Measurements from ENCODE around the gene PYGL. TPM values are rescaled to one million over a fixed set of nuclear protein-coding genes. Genes with fewer than 3 reads are reported as not detected.

PYGL gene
- total RNA-seq, 1 donor from 2014 or later, result 65.6 TPM

DNA sequence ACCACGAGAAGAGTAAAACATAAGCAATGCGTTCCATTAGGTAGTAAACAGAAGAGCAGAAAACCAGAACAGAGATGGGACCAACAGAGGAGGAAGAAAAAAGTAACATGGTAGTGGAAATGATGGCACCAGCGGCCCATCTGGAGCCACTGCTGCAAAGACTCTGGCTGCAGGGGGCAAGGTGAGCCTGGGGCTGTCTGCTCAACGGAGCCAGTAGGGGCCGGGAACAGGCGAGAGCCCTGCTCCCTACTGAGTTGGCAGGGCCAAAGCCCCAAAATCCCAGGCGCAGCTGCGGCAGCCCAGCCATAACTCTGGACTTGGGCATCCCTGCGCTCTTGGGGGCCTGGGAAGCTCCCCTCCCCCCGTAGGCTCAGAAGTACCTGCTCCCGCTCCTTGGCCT is 28.5 kb upstream of the PYGL start:
- TF ChIP-seq CTCF (IDR thresholded peaks at IDR 0.05), result no peak
- Histone ChIP-seq H3K27me3 (ENCODE audit: low read depth) (no peaks in the 10 kb centered on the region), H3K36me3 (no peaks in the 10 kb centered on the region), H3K4me3 (no peak overlapping the region), H3K27ac (no peak overlapping the region), H3K4me1 (no peaks in the 10 kb centered on the region), H3K9me3 (no peaks in the 10 kb centered on the region)
- ATAC-seq, result no peak
- no peak for DNase-seq
- intact Hi-C loops (cut with DNase I), result no loop called here

DNA sequence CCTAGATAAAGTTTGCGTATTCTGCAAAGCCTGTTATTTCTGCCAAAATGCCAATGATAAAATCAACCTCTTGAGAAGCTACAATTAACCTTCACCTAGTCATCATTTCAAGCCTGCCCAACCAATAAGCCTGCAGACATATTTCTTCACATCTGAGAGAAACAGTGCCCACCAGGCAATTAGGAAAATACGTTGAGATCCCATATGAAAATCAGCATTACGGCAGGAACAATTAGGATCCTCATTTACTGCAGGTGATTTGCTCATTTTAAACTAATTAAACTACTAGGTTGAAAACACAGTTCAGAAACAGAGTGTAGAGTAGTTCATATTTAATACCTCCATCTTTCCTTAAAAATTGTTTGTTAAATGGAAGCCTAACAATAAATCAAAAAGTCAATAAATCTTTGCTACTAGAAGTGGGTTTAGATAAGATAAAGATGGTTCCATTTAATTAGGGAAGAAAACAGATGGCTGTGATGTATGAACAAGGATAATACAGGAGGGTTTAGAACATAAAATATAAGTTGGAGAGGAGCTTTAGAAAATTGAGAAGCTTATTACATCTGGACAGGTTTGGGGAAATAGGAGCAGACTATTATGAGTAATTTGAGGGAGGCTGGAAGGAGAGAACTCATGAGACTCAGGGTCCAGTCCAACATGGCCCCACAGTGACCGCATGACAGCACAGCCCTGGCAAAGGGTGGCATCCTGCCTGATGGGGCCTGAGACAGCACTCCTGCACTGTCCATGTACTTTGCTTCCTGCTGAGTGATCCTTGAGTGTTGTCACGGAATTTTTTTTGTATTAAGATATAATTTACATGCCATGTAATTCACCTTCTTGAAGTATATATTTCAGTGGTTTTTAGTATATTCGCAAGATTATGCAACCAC is 26.9 kb upstream of the PYGL start:
- no peaks in the 10 kb centered on the region for H3K4me1 ChIP-seq
- intact Hi-C loops (cut with DNase I), result no loop called here
- no peaks in the 10 kb centered on the region for H3K9me3 ChIP-seq
- H3K4me3 ChIP-seq, result no peak overlapping the region
- TF ChIP-seq CTCF (IDR thresholded peaks at IDR 0.05), result no peak
- no peaks in the 10 kb centered on the region for H3K36me3 ChIP-seq
- no peak for DNase-seq
- no peaks in the 10 kb centered on the region for H3K27me3 ChIP-seq (ENCODE audit: low read depth)
- H3K27ac ChIP-seq, result no peak overlapping the region
- ATAC-seq, result no peak

GRCh38 chr14:50967790-50968189 is 23.5 kb upstream of the PYGL start:
- peak; percentile 47 to 69 for ATAC-seq
- intact Hi-C loops (cut with DNase I), result no loop called here

GRCh38 chr14:50967103-50967502 is 22.8 kb upstream of the PYGL start:
- no peaks in the 10 kb centered on the region for H3K9me3 ChIP-seq
- intact Hi-C loops (cut with DNase I), result no loop called here
- DNase-seq, result no peak
- H3K36me3 ChIP-seq, result no peaks in the 10 kb centered on the region
- H3K4me1 ChIP-seq, result peaks cover 12% of the 10 kb centered on the region
- H3K27me3 ChIP-seq (ENCODE audit: low read depth), result no peaks in the 10 kb centered on the region
- H3K27ac ChIP-seq, result no peak overlapping the region
- no peak for ATAC-seq
- TF ChIP-seq CTCF (IDR thresholded peaks at IDR 0.05), result no peak
- H3K4me3 ChIP-seq, result no peak overlapping the region

More at GRCh38 chr14:50967790-50968189, 23.5 kb upstream of the PYGL start:
- TF ChIP-seq CTCF (IDR thresholded peaks at IDR 0.05), result no peak
- no peaks in the 10 kb centered on the region for H3K36me3 ChIP-seq
- no peaks in the 10 kb centered on the region for H3K27me3 ChIP-seq (ENCODE audit: low read depth)
- no peak overlapping the region for H3K27ac ChIP-seq
- H3K4me3 ChIP-seq, result no peak overlapping the region
- no peaks in the 10 kb centered on the region for H3K9me3 ChIP-seq
- DNase-seq, result no peak
- peaks cover 9% of the 10 kb centered on the region for H3K4me1 ChIP-seq

- no peak for TF ChIP-seq CTCF (IDR thresholded peaks at IDR 0.05)
- DNase-seq (no peak), ATAC-seq (no peak)
- Histone ChIP-seq H3K4me3 (no peak overlapping the region), H3K4me1 (peaks cover 22% of the 10 kb centered on the region), H3K9me3 (no peaks in the 10 kb centered on the region), H3K36me3 (no peaks in the 10 kb centered on the region), H3K27ac (no peak overlapping the region), H3K27me3 (ENCODE audit: low read depth) (no peaks in the 10 kb centered on the region)
- intact Hi-C loops (cut with DNase I), result no loop called here
These were observed 20.6 kb upstream of the PYGL start for GRCh38 chr14:50964683-50965390.
